Smooth muscle cell of the pulmonary artery (primary cell): Measurements from ENCODE around the gene DCAF4L1. TPM values are rescaled to one million over a fixed set of nuclear protein-coding genes. Genes with fewer than 3 reads are reported as not detected.

Experiments used
- total RNA-seq: library from RNA; depleted of rRNA; stranded (reverse); fragments of >200 nt; gene quantifications from 2 replicates; pipeline ENCODE4 v1.2.3, GENCODE V29; 2014

The DCAF4L1 gene
- 0.13 TPM in 2 replicates for total RNA-seq

GRCh38 chr4:41981456-41981855 is at the start of gene DCAF4L1:
DCAF4L1 (plus strand) TSS chr4:41981756; CDS start chr4:41981793, 37 bp downstream.

DNA sequence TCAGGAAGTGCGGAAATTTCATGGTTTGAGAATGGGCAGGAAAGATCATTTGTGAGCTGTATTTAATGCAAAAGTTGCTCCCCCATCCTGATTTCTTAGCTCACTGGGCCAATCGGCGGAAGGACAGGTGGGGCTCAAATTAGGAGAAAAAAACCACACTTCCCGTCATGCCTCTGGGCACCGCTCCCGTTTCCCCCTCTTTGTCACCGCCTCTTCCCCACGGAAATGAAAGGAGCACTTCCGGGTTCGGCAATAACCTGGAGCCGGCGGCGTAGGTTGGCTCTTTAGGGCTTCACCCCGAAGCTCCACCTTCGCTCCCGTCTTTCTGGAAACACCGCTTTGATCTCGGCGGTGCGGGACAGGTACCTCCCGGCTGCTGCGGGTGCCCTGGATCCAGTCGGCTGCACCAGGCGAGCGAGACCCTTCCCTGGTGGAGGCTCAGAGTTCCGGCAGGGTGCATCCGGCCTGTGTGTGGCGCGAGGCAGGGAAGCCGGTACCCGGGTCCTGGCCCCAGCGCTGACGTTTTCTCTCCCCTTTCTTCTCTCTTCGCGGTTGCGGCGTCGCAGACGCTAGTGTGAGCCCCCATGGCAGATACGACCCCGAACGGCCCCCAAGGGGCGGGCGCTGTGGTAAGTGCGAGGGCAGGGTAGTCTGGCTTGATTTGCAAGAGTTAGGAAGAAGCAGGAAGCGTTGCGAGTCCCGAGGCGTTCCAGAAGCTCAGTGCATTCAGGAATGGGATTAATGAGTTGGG is 46.5 kb upstream of the DCAF4L1 start, which contains the start of gene TMEM33:
Gene TMEM33 (plus strand): TSS at position 529 of the 751 bp plus-strand sequence. CDS start 56 bp downstream, at position 585.

DNA sequence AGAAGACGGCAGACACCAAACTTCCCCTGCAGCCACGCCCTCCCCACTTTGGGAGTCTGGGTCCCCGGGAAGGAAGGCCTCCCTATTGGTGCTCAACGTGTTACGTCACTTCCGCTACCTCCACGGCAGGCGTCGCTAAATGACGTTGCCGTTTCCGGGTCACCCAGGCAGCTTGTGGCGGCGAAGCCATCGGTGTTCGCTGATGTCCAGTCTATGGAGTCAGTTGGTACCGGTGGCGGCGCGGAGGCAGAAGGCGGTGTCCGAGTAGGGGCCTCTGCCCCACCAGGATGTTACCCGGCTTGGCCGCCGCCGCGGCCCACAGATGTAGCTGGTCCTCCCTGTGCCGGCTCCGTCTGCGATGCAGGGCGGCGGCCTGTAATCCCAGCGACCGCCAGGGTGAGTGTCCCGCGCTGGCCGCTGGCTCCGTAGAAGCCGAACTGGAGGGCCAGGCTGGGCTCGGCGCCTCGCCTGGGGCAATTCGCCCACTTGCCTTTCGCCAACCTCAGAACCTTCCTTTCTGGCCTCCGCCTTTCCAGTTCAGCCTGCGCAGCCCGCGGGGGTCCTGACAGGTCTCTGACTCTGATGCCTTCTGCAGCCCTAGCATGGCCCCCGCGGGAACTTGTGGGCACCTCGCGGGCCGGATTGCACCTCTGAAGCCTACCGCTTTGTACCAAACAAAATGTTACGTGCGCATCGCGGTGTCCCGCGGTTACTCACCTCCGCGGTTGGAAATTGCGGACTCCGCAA is 9.0 kb downstream of the DCAF4L1 start, which contains the start of gene SLC30A9:
Gene SLC30A9 (plus strand): TSS at position 166 of the 747 bp plus-strand sequence. CDS start 122 bp downstream, at position 288.

Other genes starting within 250 kb of the DCAF4L1 start
- gene PHOX2B, start 233.0 kb upstream of the DCAF4L1 start, total RNA-seq: not detected in 2 replicates
- 54.9 and 65.9 TPM in 2 replicates for gene TMEM33, start 46.3 kb upstream of the DCAF4L1 start, total RNA-seq
- 78.4 and 79.5 TPM in 2 replicates for gene SLC30A9, start 8.8 kb downstream of the DCAF4L1 start, total RNA-seq
- gene BEND4, start 170.9 kb downstream of the DCAF4L1 start, total RNA-seq: not detected in 2 replicates